Thyroid gland (tissue), 4 donors: ENCODE measurements around the gene OLFML2B.

Source experiments
- POLR2A ChIP-seq, 2 donors: fragments of 450-650 bp; IDR thresholded peaks; one replicate each; pipeline ENCODE4 v1.6.1; 2017; ENCODE audit warnings: antibody characterized with exemption in 2 of 2, mild to moderate bottlenecking in 2 of 2, moderate library complexity in 1 of 2
- TF ChIP-seq, protein P1 (sequence below), 6 experiments: fragments of 200-600 bp in 3 of 6; fragments of 450-650 bp in 3 of 6; sonication (generic) in 3 of 6; IDR thresholded peaks; one replicate each; pipeline ENCODE4 v1.5.1; 2016 to 2019; ENCODE audit warnings: antibody characterized with exemption in 6 of 6, mild to moderate bottlenecking in 2 of 6, inconsistent platforms in 1 of 6, moderate library complexity in 1 of 6

GRCh38 chr1:161997152-161997551, 26.5 kb downstream of the OLFML2B start:
- TF ChIP-seq, protein P1, sequence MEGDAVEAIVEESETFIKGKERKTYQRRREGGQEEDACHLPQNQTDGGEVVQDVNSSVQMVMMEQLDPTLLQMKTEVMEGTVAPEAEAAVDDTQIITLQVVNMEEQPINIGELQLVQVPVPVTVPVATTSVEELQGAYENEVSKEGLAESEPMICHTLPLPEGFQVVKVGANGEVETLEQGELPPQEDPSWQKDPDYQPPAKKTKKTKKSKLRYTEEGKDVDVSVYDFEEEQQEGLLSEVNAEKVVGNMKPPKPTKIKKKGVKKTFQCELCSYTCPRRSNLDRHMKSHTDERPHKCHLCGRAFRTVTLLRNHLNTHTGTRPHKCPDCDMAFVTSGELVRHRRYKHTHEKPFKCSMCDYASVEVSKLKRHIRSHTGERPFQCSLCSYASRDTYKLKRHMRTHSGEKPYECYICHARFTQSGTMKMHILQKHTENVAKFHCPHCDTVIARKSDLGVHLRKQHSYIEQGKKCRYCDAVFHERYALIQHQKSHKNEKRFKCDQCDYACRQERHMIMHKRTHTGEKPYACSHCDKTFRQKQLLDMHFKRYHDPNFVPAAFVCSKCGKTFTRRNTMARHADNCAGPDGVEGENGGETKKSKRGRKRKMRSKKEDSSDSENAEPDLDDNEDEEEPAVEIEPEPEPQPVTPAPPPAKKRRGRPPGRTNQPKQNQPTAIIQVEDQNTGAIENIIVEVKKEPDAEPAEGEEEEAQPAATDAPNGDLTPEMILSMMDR (IDR thresholded peaks at IDR 0.05), result no peak
- no peak for TF ChIP-seq POLR2A (IDR thresholded peaks at IDR 0.05)
